SJSA1 (cell line): ENCODE measurements around the gene BCL10. TPM values are rescaled to one million over a fixed set of nuclear protein-coding genes. Genes with fewer than 3 reads are reported as not detected.
A peak's percentile ranks its signal among the peaks of the same experiment; 100 is the strongest.

Source experiments
- DNase-seq, 2 experiments: peaks; one replicate each; pipeline ENCODE4 v3.0.0-alpha.2; 2015 to 2020; ENCODE audit warnings: low spot score in 2 of 2, low read depth in 1 of 2
- H3K27ac ChIP-seq: fragments of 250-450 bp; sonication (Bioruptor Pico); 2 replicates; pipeline ENCODE4 v1.5.1; 2020; ENCODE audit warnings: mild to moderate bottlenecking, moderate library complexity
- H3K27me3 ChIP-seq: fragments of 250-450 bp; sonication (Bioruptor Pico); replicated peaks from 2 replicates; pipeline ENCODE4 v1.5.1; 2020; ENCODE audit warnings: mild to moderate bottlenecking, moderate library complexity
- H3K36me3 ChIP-seq: fragments of 250-450 bp; sonication (Bioruptor Pico); 2 replicates; pipeline ENCODE4 v1.5.1; 2020; ENCODE audit warnings: mild to moderate bottlenecking
- H3K4me1 ChIP-seq: fragments of 250-450 bp; sonication (Bioruptor Pico); replicated peaks from 2 replicates; pipeline ENCODE4 v1.6.1; 2021; ENCODE audit warnings: mild to moderate bottlenecking
- H3K4me3 ChIP-seq: fragments of 250-450 bp; sonication (Bioruptor Pico); 2 replicates; pipeline ENCODE4 v1.5.1; 2020; ENCODE audit warnings: mild to moderate bottlenecking
- H3K9me3 ChIP-seq: fragments of 250-450 bp; sonication (Bioruptor Pico); replicated peaks from 2 replicates; pipeline ENCODE4 v1.5.1; 2020; ENCODE audit warnings: mild to moderate bottlenecking
- total RNA-seq: library from RNA; depleted of rRNA; stranded (reverse); fragments of >200 nt; shearing (Covaris generic); gene quantifications from 2 replicates; pipeline ENCODE4 v1.2.3, GENCODE V29; 2014

The BCL10 gene
- total RNA-seq, 1 experiment from 2014 or later: 31.9 TPM

- H3K36me3 ChIP-seq: peaks cover 26% of the 10 kb centered on the region
- H3K27me3 ChIP-seq: no peaks in the 10 kb centered on the region
- peak; percentile 87 to 94 for DNase-seq
- H3K27ac ChIP-seq: peak overlapping the region; percentile 81
- peaks cover 54% of the 10 kb centered on the region for H3K4me1 ChIP-seq
- no peak overlapping the region for H3K4me3 ChIP-seq
- no peaks in the 10 kb centered on the region for H3K9me3 ChIP-seq
Observed at GRCh38 chr1:85313888-85314696, 37.7 kb upstream of the BCL10 start.

GRCh38 chr1:85311818-85312217 lies 35.4 kb upstream of the BCL10 start:
- no peak overlapping the region for H3K4me3 ChIP-seq
- peaks cover 54% of the 10 kb centered on the region for H3K4me1 ChIP-seq
- H3K9me3 ChIP-seq: no peaks in the 10 kb centered on the region
- no peak overlapping the region for H3K27ac ChIP-seq
- no peak for DNase-seq
- H3K36me3 ChIP-seq: peaks cover 10% of the 10 kb centered on the region; the same call in 1 of the 2 replicates
- H3K27me3 ChIP-seq: no peaks in the 10 kb centered on the region

- DNase-seq: no peak
- Histone ChIP-seq H3K4me3 (no peak overlapping the region), H3K27ac (no peak overlapping the region), H3K36me3 (no peaks in the 10 kb centered on the region), H3K27me3 (no peaks in the 10 kb centered on the region), H3K4me1 (peaks cover 25% of the 10 kb centered on the region), H3K9me3 (no peaks in the 10 kb centered on the region)
Observed at GRCh38 chr1:85308833-85309350, 32.5 kb upstream of the BCL10 start.

- H3K27me3 ChIP-seq: no peaks in the 10 kb centered on the region
- no peaks in the 10 kb centered on the region for H3K36me3 ChIP-seq
- peaks cover 18% of the 10 kb centered on the region for H3K4me1 ChIP-seq
- no peak overlapping the region for H3K27ac ChIP-seq
- no peaks in the 10 kb centered on the region for H3K9me3 ChIP-seq
- no peak overlapping the region for H3K4me3 ChIP-seq
- DNase-seq: peak; percentile 88 to 91
Observed at GRCh38 chr1:85307987-85308832, 31.8 kb upstream of the BCL10 start.

- Histone ChIP-seq H3K27ac (no peak overlapping the region), H3K9me3 (no peaks in the 10 kb centered on the region), H3K27me3 (no peaks in the 10 kb centered on the region), H3K4me1 (peaks cover 12% of the 10 kb centered on the region), H3K36me3 (no peaks in the 10 kb centered on the region), H3K4me3 (no peak overlapping the region)
- no peak for DNase-seq
Observed at GRCh38 chr1:85306236-85306635, 29.8 kb upstream of the BCL10 start.

- no peak for DNase-seq
- Histone ChIP-seq H3K36me3 (no peaks in the 10 kb centered on the region), H3K27ac (no peak overlapping the region), H3K4me1 (peaks cover 15% of the 10 kb centered on the region), H3K4me3 (no peak overlapping the region), H3K9me3 (no peaks in the 10 kb centered on the region), H3K27me3 (no peaks in the 10 kb centered on the region)
Observed at GRCh38 chr1:85303440-85304162, 27.2 kb upstream of the BCL10 start.

GRCh38 chr1:85300140-85300539 lies 23.7 kb upstream of the BCL10 start:
- Histone ChIP-seq H3K4me1 (peaks cover 25% of the 10 kb centered on the region), H3K4me3 (no peak overlapping the region), H3K27me3 (no peaks in the 10 kb centered on the region), H3K36me3 (no peaks in the 10 kb centered on the region), H3K9me3 (no peaks in the 10 kb centered on the region), H3K27ac (no peak overlapping the region)
- DNase-seq: no peak

- H3K27me3 ChIP-seq: no peaks in the 10 kb centered on the region
- no peaks in the 10 kb centered on the region for H3K36me3 ChIP-seq
- no peaks in the 10 kb centered on the region for H3K9me3 ChIP-seq
- peak overlapping the region; percentile 41 for H3K27ac ChIP-seq
- H3K4me1 ChIP-seq: peaks cover 25% of the 10 kb centered on the region
- DNase-seq: peak; percentile 92 to 97
- no peak overlapping the region for H3K4me3 ChIP-seq
Observed at GRCh38 chr1:85297855-85298629, 21.6 kb upstream of the BCL10 start.

GRCh38 chr1:85297538-85297854 lies 21.1 kb upstream of the BCL10 start:
- Histone ChIP-seq H3K4me3 (no peak overlapping the region), H3K27ac (peak overlapping the region; percentile 41), H3K27me3 (no peaks in the 10 kb centered on the region), H3K36me3 (no peaks in the 10 kb centered on the region), H3K4me1 (peaks cover 25% of the 10 kb centered on the region), H3K9me3 (no peaks in the 10 kb centered on the region)
- no peak for DNase-seq

GRCh38 chr1:85296980-85297379 lies 20.5 kb upstream of the BCL10 start:
- H3K4me3 ChIP-seq: no peak overlapping the region

DNA sequence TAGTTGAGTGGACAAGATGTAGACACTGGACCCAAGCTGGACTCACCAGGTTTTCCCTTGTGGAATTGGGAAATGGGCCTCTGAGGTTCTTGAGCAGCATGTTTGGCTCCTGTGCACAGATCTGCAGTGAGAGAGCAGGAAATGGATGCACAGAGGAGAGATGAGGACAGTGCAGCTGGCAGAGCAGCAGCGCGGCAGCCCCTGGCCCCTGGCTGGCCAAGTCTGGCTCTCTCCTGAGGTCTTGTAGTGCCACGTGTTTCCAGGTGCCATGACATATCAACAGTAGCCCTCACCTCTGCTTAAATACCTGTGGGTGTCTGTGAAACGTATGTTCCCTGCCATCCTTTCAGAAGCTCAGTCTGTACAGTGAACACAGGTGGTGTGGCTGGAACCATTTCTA lies 19.2 kb upstream of the BCL10 start:
- Histone ChIP-seq H3K9me3 (no peaks in the 10 kb centered on the region), H3K27me3 (no peaks in the 10 kb centered on the region), H3K27ac (no peak overlapping the region), H3K36me3 (no peaks in the 10 kb centered on the region), H3K4me1 (peaks cover 25% of the 10 kb centered on the region), H3K4me3 (no peak overlapping the region)
- DNase-seq: no peak

More at GRCh38 chr1:85296980-85297379, 20.5 kb upstream of the BCL10 start:
- Histone ChIP-seq H3K36me3 (no peaks in the 10 kb centered on the region), H3K27me3 (no peaks in the 10 kb centered on the region), H3K4me1 (peaks cover 25% of the 10 kb centered on the region), H3K27ac (no peak overlapping the region), H3K9me3 (no peaks in the 10 kb centered on the region)
- peak in 1 of 2 experiments; percentile 53 for DNase-seq

GRCh38 chr1:85295006-85295431 lies 18.6 kb upstream of the BCL10 start:
- Histone ChIP-seq H3K36me3 (no peaks in the 10 kb centered on the region), H3K27ac (no peak overlapping the region), H3K27me3 (no peaks in the 10 kb centered on the region), H3K4me1 (peaks cover 27% of the 10 kb centered on the region), H3K9me3 (no peaks in the 10 kb centered on the region), H3K4me3 (no peak overlapping the region)
- no peak for DNase-seq

GRCh38 chr1:85290826-85291225 lies 14.4 kb upstream of the BCL10 start:
- H3K9me3 ChIP-seq: no peaks in the 10 kb centered on the region
- no peak overlapping the region for H3K27ac ChIP-seq
- no peak overlapping the region for H3K4me3 ChIP-seq
- no peak for DNase-seq
- no peaks in the 10 kb centered on the region for H3K36me3 ChIP-seq
- peaks cover 11% of the 10 kb centered on the region for H3K4me1 ChIP-seq
- H3K27me3 ChIP-seq: no peaks in the 10 kb centered on the region
